Testis (tissue), 2 donors: ENCODE data around the gene INTS4.

ENCODE experiments used
- POLR2A ChIP-seq: fragments of 450-650 bp; IDR thresholded peaks from one replicate; pipeline ENCODE4 v1.6.1; 2017; ENCODE audit warnings: antibody characterized with exemption, mild to moderate bottlenecking, moderate library complexity
- TF ChIP-seq, protein P1 (sequence below), 3 experiments: fragments of 450-650 bp in 2 of 3; fragments of 200-600 bp in 1 of 3; sonication (generic) in 1 of 3; IDR thresholded peaks; one replicate each; pipeline ENCODE4 v1.5.1; 2016 to 2019; ENCODE audit warnings: antibody characterized with exemption in 3 of 3, mild to moderate bottlenecking in 2 of 3, moderate library complexity in 1 of 3

GRCh38 chr11:78039391-78039918, 45.0 kb upstream of the INTS4 start:
- no peak for TF ChIP-seq POLR2A
- TF ChIP-seq, protein P1, sequence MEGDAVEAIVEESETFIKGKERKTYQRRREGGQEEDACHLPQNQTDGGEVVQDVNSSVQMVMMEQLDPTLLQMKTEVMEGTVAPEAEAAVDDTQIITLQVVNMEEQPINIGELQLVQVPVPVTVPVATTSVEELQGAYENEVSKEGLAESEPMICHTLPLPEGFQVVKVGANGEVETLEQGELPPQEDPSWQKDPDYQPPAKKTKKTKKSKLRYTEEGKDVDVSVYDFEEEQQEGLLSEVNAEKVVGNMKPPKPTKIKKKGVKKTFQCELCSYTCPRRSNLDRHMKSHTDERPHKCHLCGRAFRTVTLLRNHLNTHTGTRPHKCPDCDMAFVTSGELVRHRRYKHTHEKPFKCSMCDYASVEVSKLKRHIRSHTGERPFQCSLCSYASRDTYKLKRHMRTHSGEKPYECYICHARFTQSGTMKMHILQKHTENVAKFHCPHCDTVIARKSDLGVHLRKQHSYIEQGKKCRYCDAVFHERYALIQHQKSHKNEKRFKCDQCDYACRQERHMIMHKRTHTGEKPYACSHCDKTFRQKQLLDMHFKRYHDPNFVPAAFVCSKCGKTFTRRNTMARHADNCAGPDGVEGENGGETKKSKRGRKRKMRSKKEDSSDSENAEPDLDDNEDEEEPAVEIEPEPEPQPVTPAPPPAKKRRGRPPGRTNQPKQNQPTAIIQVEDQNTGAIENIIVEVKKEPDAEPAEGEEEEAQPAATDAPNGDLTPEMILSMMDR (IDR thresholded peaks at IDR 0.05), result no peak
